K562 (cell line): Measurements from ENCODE around the gene CHIC2.

ENCODE experiments used
- BRD4 ChIP-seq: fragments of 200-600 bp; sonication (generic); IDR thresholded peaks from 2 replicates; pipeline ENCODE4 v1.6.1; 2017; ENCODE audit warnings: inconsistent platforms
- ETV1 ChIP-seq: fragments of 450-650 bp; conservative IDR thresholded peaks from 2 replicates; pipeline ENCODE4 v1.6.1; 2016; ENCODE audit warnings: missing genetic modification characterization, control low read depth, low read depth, missing compliant biosample characterization
- KLF16 ChIP-seq: IDR thresholded peaks from 2 replicates; pipeline ENCODE4 v1.6.1; 2016; ENCODE audit warnings: antibody characterized with exemption
- PHF8 ChIP-seq: fragments of 200-600 bp; sonication (generic); IDR thresholded peaks from 2 replicates; pipeline ENCODE4 v1.6.1; 2012; ENCODE audit warnings: mixed run types, mild to moderate bottlenecking, inconsistent platforms, low read length, moderate library complexity, borderline replicate concordance
- SMARCE1 ChIP-seq: fragments of 450-650 bp; IDR thresholded peaks from 2 replicates; pipeline ENCODE4 v1.7.1; 2016; ENCODE audit warnings: mild to moderate bottlenecking
- SNRNP70 ChIP-seq: fragments of 200-400 bp; formaldehyde crosslinking; optimal IDR thresholded peaks from 2 replicates; pipeline ENCODE3; 2017; ENCODE audit warnings: low read depth, low read length
- SP1 ChIP-seq: sonication (generic); formaldehyde crosslinking; IDR thresholded peaks from 2 replicates; pipeline ENCODE4 v1.8.1; 2022; ENCODE audit warnings: mild to moderate bottlenecking, missing genetic modification reagents
- SRSF9 ChIP-seq: fragments of 200-400 bp; formaldehyde crosslinking; IDR thresholded peaks from 2 replicates; pipeline ENCODE4 v1.6.1; 2017; ENCODE audit warnings: low read depth, low read length, borderline replicate concordance
- STAT5B ChIP-seq: fragments of 250-450 bp; sonication (Bioruptor Pico); IDR thresholded peaks from 2 replicates; pipeline ENCODE4 v1.8.0; 2021; ENCODE audit warnings: mild to moderate bottlenecking, inconsistent platforms
- ZNF644 ChIP-seq: fragments of 200-800 bp; sonication (Bioruptor generic); IDR thresholded peaks from 2 replicates; pipeline ENCODE4 v1.6.1; 2016; ENCODE audit warnings: low read depth, missing genetic modification characterization, missing compliant biosample characterization
- TF ChIP-seq, protein P1 (sequence below), 3 experiments: IDR thresholded peaks in 2 of 3; conservative IDR thresholded peaks in 1 of 3; 2 replicates each; pipeline ENCODE4 v1.5.1; 2011 to 2012; ENCODE audit warnings: low read length in 3 of 3, mild to moderate bottlenecking in 3 of 3, control low read depth in 2 of 3, improper control_type of control experiment in 1 of 3, inconsistent platforms in 1 of 3, low read depth in 1 of 3, mixed read lengths in 1 of 3, moderate library complexity in 1 of 3; ENCODE audit not compliant: insufficient read depth in 2 of 3
- TF ChIP-seq, protein P2 (sequence below): fragments of 450-650 bp; IDR thresholded peaks from 2 replicates; pipeline ENCODE4 v1.6.1; 2014; ENCODE audit warnings: low read depth, mild to moderate bottlenecking, moderate library complexity, borderline replicate concordance
- TF ChIP-seq, protein P3 (sequence below), 2 experiments: fragments of 450-650 bp; IDR thresholded peaks; 2 replicates each; pipeline ENCODE4 v1.6.1; 2016

DNA sequence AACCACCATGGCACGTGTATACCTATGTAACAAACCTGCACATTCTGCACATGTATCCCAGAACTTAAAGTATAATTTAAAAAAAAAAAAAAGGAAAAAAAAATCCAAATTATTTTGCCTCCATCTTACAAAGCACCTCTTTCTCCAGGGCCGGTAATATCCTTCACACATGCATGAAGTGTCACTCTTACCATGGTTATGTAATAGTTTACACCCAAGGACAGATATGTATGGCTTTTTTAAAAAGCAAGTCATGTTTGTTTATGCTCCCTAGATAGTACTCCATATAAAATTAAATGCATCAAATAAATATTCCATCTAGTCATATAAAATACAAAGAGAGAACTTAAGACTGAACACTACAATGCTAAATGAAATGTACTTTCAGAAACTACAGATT, 22.5 kb downstream of the CHIC2 start:
- TF ChIP-seq SRSF9 (no peak), ZNF644 (tag) (no peak), SMARCE1 (no peak), ETV1 (tag) (no peak), SP1 (CRISPR knock-in tag) (no peak), BRD4 (no peak), PHF8 (no peak), SNRNP70 (no peak), KLF16 (no peak), STAT5B (CRISPR knock-in tag) (no peak)
- TF ChIP-seq, protein P1, sequence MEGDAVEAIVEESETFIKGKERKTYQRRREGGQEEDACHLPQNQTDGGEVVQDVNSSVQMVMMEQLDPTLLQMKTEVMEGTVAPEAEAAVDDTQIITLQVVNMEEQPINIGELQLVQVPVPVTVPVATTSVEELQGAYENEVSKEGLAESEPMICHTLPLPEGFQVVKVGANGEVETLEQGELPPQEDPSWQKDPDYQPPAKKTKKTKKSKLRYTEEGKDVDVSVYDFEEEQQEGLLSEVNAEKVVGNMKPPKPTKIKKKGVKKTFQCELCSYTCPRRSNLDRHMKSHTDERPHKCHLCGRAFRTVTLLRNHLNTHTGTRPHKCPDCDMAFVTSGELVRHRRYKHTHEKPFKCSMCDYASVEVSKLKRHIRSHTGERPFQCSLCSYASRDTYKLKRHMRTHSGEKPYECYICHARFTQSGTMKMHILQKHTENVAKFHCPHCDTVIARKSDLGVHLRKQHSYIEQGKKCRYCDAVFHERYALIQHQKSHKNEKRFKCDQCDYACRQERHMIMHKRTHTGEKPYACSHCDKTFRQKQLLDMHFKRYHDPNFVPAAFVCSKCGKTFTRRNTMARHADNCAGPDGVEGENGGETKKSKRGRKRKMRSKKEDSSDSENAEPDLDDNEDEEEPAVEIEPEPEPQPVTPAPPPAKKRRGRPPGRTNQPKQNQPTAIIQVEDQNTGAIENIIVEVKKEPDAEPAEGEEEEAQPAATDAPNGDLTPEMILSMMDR (IDR thresholded peaks at IDR 0.05 in 2 of 3, conservative IDR thresholded peaks at IDR 0.05 in 1 of 3; ENCODE audit: insufficient read depth in 2 of 3, low read depth in 1 of 3, low read length in 3 of 3) = no peak
- TF ChIP-seq, protein P2, sequence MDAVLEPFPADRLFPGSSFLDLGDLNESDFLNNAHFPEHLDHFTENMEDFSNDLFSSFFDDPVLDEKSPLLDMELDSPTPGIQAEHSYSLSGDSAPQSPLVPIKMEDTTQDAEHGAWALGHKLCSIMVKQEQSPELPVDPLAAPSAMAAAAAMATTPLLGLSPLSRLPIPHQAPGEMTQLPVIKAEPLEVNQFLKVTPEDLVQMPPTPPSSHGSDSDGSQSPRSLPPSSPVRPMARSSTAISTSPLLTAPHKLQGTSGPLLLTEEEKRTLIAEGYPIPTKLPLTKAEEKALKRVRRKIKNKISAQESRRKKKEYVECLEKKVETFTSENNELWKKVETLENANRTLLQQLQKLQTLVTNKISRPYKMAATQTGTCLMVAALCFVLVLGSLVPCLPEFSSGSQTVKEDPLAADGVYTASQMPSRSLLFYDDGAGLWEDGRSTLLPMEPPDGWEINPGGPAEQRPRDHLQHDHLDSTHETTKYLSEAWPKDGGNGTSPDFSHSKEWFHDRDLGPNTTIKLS = no peak
- TF ChIP-seq, protein P3, sequence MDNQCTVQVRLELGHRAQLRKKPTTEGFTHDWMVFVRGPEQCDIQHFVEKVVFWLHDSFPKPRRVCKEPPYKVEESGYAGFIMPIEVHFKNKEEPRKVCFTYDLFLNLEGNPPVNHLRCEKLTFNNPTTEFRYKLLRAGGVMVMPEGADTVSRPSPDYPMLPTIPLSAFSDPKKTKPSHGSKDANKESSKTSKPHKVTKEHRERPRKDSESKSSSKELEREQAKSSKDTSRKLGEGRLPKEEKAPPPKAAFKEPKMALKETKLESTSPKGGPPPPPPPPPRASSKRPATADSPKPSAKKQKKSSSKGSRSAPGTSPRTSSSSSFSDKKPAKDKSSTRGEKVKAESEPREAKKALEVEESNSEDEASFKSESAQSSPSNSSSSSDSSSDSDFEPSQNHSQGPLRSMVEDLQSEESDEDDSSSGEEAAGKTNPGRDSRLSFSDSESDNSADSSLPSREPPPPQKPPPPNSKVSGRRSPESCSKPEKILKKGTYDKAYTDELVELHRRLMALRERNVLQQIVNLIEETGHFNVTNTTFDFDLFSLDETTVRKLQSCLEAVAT (IDR thresholded peaks at IDR 0.05) = no peak
